GM12878 (cell line): ENCODE results near the gene TSPYL4.

Source experiments
- BCLAF1 ChIP-seq: fragments of 450-650 bp; IDR thresholded peaks from 2 replicates; pipeline ENCODE4 v1.6.1; 2017; ENCODE audit warnings: antibody characterized with exemption, mild to moderate bottlenecking, moderate library complexity
- CEBPB ChIP-seq, 2 experiments: fragments of 150-350 bp in 1 of 2; IDR thresholded peaks; 2 replicates each; pipeline ENCODE4 v1.6.1; 2012 to 2014; ENCODE audit warnings: low read depth in 2 of 2, low read length in 2 of 2, borderline replicate concordance in 1 of 2, inconsistent platforms in 1 of 2
- CREB1 ChIP-seq: IDR thresholded peaks from 2 replicates; pipeline ENCODE4 v1.6.1; 2012; ENCODE audit warnings: low read depth, mild to moderate bottlenecking, inconsistent platforms
- CTCF ChIP-seq, 3 experiments: IDR thresholded peaks in 2 of 3; conservative IDR thresholded peaks in 1 of 3; 2 replicates each; pipeline ENCODE4 v1.5.1; 2011; ENCODE audit warnings: low read depth in 3 of 3, low read length in 3 of 3, mild to moderate bottlenecking in 3 of 3, control low read depth in 2 of 3, moderate library complexity in 2 of 3, inconsistent platforms in 1 of 3, mixed read lengths in 1 of 3; ENCODE audit not compliant: control insufficient read depth in 2 of 3, insufficient read depth in 1 of 3; ENCODE audit errors: extremely low read depth in 1 of 3
- EZH2 ChIP-seq: IDR thresholded peaks from 2 replicates; pipeline ENCODE4 v1.6.1; 2012; ENCODE audit warnings: low read depth, mild to moderate bottlenecking, control low read depth, inconsistent platforms, low read length, borderline replicate concordance; ENCODE audit not compliant: control insufficient read depth
- MYC ChIP-seq: IDR thresholded peaks from 2 replicates; pipeline ENCODE4 v1.6.1; 2011; ENCODE audit warnings: mild to moderate bottlenecking, low read length, moderate library complexity, inconsistent platforms; ENCODE audit not compliant: insufficient read depth, insufficient replicate concordance, insufficient read length, severe bottlenecking
- POLR2A ChIP-seq: IDR thresholded peaks from 2 replicates; pipeline ENCODE4 v1.6.1; 2011; ENCODE audit warnings: low read depth, mild to moderate bottlenecking, low read length

GRCh38 chr6:116277124-116277523 lies 23.2 kb upstream of the TSPYL4 start:
- no peak for TF ChIP-seq CEBPB (IDR thresholded peaks at IDR 0.05; ENCODE audit: borderline replicate concordance in 1 of 2, low read depth in 2 of 2, low read length in 2 of 2)
- no peak for TF ChIP-seq EZH2
- no peak for TF ChIP-seq CTCF (IDR thresholded peaks at IDR 0.05 in 2 of 3, conservative IDR thresholded peaks at IDR 0.05 in 1 of 3; ENCODE audit: control insufficient read depth in 2 of 3, extremely low read depth in 1 of 3, insufficient read depth in 1 of 3, low read depth in 3 of 3, low read length in 3 of 3)
- TF ChIP-seq MYC: no peak
- no peak for TF ChIP-seq BCLAF1
- no peak for TF ChIP-seq CREB1
- no peak for TF ChIP-seq POLR2A
